GM21381 (cell line): ENCODE results near the gene MYH13.

Experiments used
- ATAC-seq: cut with Tn5 transposase; IDR thresholded peaks from one replicate; pipeline ENCODE4 v1.9.1; 2021; ENCODE audit warnings: mild to moderate bottlenecking, moderate library complexity; ENCODE audit not compliant: unreplicated experiment

The MYH13 gene

GRCh38 chr17:10372906-10373305, at the start of gene MYH13:
MYH13 (minus strand) TSS chr17:10373006; CDS start chr17:10364530, 8,476 bp downstream.
- no peak for ATAC-seq

GRCh38 chr17:10421900-10422542, 49.2 kb upstream of the MYH13 start, which contains the start of gene MYH8:
MYH8 (minus strand) TSS chr17:10421950; CDS start chr17:10420227, 1,723 bp downstream.
- ATAC-seq: no peak

GRCh38 chr17:10421211-10421610, 48.4 kb upstream of the MYH13 start:
- ATAC-seq: no peak

GRCh38 chr17:10420811-10421210, 48.0 kb upstream of the MYH13 start:
- ATAC-seq: no peak

GRCh38 chr17:10417431-10417830, 44.6 kb upstream of the MYH13 start:
- no peak for ATAC-seq

GRCh38 chr17:10415161-10415560, 42.4 kb upstream of the MYH13 start:
- no peak for ATAC-seq

- no peak for ATAC-seq
Measured at GRCh38 chr17:10403589-10403988, 30.8 kb upstream of the MYH13 start.

- ATAC-seq: no peak
Measured at GRCh38 chr17:10398352-10398751, 25.5 kb upstream of the MYH13 start.

- no peak for ATAC-seq
Measured at GRCh38 chr17:10396524-10397163, 23.8 kb upstream of the MYH13 start.

GRCh38 chr17:10394201-10394887, 21.5 kb upstream of the MYH13 start:
- ATAC-seq: no peak

- no peak for ATAC-seq
Measured at GRCh38 chr17:10392880-10393279, 20.1 kb upstream of the MYH13 start.

GRCh38 chr17:10385871-10386270, 13.1 kb upstream of the MYH13 start:
- no peak for ATAC-seq

GRCh38 chr17:10384175-10384574, 11.4 kb upstream of the MYH13 start:
- ATAC-seq: no peak

- ATAC-seq: no peak
Measured at GRCh38 chr17:10380631-10381408, 8.0 kb upstream of the MYH13 start.

GRCh38 chr17:10370016-10370608, 2.7 kb downstream of the MYH13 start:
- ATAC-seq: no peak

GRCh38 chr17:10369239-10369638, 3.6 kb downstream of the MYH13 start:
- ATAC-seq: no peak

- ATAC-seq: no peak
Measured at GRCh38 chr17:10368561-10368960, 4.2 kb downstream of the MYH13 start.

GRCh38 chr17:10360578-10360977, 12.2 kb downstream of the MYH13 start:
- ATAC-seq: no peak

- ATAC-seq: no peak
Measured at GRCh38 chr17:10357768-10358167, 15.0 kb downstream of the MYH13 start.

- no peak for ATAC-seq
Measured at GRCh38 chr17:10354651-10355050, 18.2 kb downstream of the MYH13 start.

- ATAC-seq: no peak
Measured at GRCh38 chr17:10352893-10353292, 19.9 kb downstream of the MYH13 start.
